Measurements from ENCODE around the gene ALG12.

DNA sequence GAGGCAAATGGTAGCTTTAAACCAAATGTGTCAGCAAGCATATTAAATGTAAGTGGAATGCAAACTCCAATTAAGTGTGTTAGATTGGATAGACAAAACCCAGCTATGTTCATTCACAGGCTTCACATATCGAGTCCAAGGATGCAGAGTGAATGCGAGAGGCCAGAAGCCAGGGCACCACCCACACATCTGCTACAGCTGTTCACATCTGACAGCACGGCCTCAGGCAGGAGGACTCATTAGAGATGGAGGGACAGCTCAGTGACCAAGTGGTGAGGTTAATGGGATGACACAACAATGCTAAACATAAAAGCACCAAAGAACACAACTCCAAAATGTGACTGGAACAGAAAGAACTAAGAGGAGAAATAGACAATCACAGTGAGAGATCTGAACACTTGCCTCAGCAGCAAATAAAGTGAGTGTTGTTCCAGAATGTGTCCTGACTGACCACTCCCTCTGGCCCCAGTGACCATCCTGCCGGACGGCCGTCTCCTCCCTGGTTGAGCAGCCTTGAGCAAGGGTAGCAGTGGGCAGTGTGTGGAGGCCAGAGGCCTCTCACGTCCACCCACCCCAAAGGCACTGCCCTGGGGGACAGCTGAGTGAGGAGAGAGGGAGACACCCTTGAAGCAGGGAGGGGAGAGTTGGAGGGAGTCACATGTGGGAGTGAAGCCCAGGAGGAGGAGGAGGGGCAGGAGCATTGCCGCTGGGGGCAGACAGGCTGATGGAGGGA lies 23.8 kb downstream of the ALG12 start:
- TF ChIP-seq, protein P1, sequence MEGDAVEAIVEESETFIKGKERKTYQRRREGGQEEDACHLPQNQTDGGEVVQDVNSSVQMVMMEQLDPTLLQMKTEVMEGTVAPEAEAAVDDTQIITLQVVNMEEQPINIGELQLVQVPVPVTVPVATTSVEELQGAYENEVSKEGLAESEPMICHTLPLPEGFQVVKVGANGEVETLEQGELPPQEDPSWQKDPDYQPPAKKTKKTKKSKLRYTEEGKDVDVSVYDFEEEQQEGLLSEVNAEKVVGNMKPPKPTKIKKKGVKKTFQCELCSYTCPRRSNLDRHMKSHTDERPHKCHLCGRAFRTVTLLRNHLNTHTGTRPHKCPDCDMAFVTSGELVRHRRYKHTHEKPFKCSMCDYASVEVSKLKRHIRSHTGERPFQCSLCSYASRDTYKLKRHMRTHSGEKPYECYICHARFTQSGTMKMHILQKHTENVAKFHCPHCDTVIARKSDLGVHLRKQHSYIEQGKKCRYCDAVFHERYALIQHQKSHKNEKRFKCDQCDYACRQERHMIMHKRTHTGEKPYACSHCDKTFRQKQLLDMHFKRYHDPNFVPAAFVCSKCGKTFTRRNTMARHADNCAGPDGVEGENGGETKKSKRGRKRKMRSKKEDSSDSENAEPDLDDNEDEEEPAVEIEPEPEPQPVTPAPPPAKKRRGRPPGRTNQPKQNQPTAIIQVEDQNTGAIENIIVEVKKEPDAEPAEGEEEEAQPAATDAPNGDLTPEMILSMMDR (IDR thresholded peaks at IDR 0.05), result no peak
- no peak for TF ChIP-seq EZH2 (IDR thresholded peaks at IDR 0.05; ENCODE audit: borderline replicate concordance, insufficient read depth, low read depth, low read length, poor library complexity, severe bottlenecking)

All from B cell (primary cell).